Endothelial cell of umbilical vein (primary cell): ENCODE data around the gene BRME1. TPM values are rescaled to one million over a fixed set of nuclear protein-coding genes. Genes with fewer than 3 reads are reported as not detected.

Experiments
- BruUV-seq: library from RNA; stranded (reverse); fragments of 400-500 nt; replicated peaks from 2 replicates; lab custom pipeline; 2021; lab: Mats Ljungman, UMichigan
- CTCF ChIA-PET: fragments of 300-600, 350-600 bp; sonication (Branson Sonifier 250); formaldehyde crosslinking; loops from one replicate; lab custom pipeline; 2021; ENCODE audit warnings: antibody characterized with exemption, inconsistent platforms; lab: Charles Lee
- POLR2A ChIA-PET: fragments of 300-600, 350-600 bp; sonication (Branson Sonifier 250); formaldehyde crosslinking; loops from one replicate; lab custom pipeline; 2021; ENCODE audit warnings: antibody characterized with exemption, inconsistent platforms; lab: Charles Lee
- DNase-seq: peaks from one replicate; pipeline ENCODE4 v3.0.0-alpha.2; 2011; ENCODE audit warnings: low read depth, low spot score
- FAIRE-seq: peaks from 2 replicates; lab custom pipeline; 2011; peaks lifted over from hg19 to GRCh38; lab: Jason Lieb, UNC
- H2AFZ ChIP-seq: 2 replicates; pipeline ENCODE4 v1.6.0; 2012; ENCODE audit warnings: low read depth, low read length, control low read depth, inconsistent platforms
- H3K27ac ChIP-seq: 2 replicates; pipeline ENCODE4 v1.5.1; 2011; ENCODE audit warnings: low read depth, mild to moderate bottlenecking, control low read depth, low read length, moderate library complexity; ENCODE audit not compliant: insufficient read depth
- H3K27me3 ChIP-seq, 2 experiments: 2 replicates each; pipeline versions ENCODE4 v1.6.0 to v1.6.1; 2011; ENCODE audit warnings: low read length in 2 of 2, mixed read lengths in 1 of 2; ENCODE audit not compliant: control insufficient read depth in 2 of 2, insufficient read depth in 2 of 2
- H3K36me3 ChIP-seq, 2 experiments: 2 replicates in 1 of 2; 3 replicates in 1 of 2; pipeline ENCODE4 v1.5.1; 2011; ENCODE audit warnings: low read length in 2 of 2, mild to moderate bottlenecking in 1 of 2, moderate library complexity in 1 of 2; ENCODE audit not compliant: control insufficient read depth in 2 of 2, insufficient read depth in 2 of 2; ENCODE audit errors: extremely low read depth in 1 of 2
- H3K4me1 ChIP-seq: 3 replicates; pipeline ENCODE4 v1.5.1; 2011; ENCODE audit warnings: mild to moderate bottlenecking, low read length; ENCODE audit not compliant: control insufficient read depth, insufficient read depth; ENCODE audit errors: extremely low read depth
- H3K4me2 ChIP-seq: 2 replicates; pipeline ENCODE4 v1.6.1; 2011; ENCODE audit warnings: low read length, control low read depth, mixed read lengths; ENCODE audit not compliant: insufficient read depth
- H3K4me3 ChIP-seq, 3 experiments: fragments of 200-600 bp in 1 of 3; sonication (generic), shearing (Covaris generic) in 1 of 3; replicated peaks in 1 of 3; 2 replicates each; pipeline ENCODE4 v1.5.1; 2011 to 2016; ENCODE audit warnings: control low read depth in 3 of 3, low read length in 3 of 3, mild to moderate bottlenecking in 2 of 3, inconsistent platforms in 1 of 3, low read depth in 1 of 3, moderate library complexity in 1 of 3; ENCODE audit not compliant: insufficient read depth in 1 of 3
- H3K79me2 ChIP-seq: 2 replicates; pipeline ENCODE4 v1.6.0; 2012; ENCODE audit warnings: low read length, inconsistent platforms; ENCODE audit not compliant: control insufficient read depth, insufficient read depth
- H3K9ac ChIP-seq: replicated peaks from 2 replicates; pipeline ENCODE3; 2011; ENCODE audit warnings: low read length, control low read depth; ENCODE audit not compliant: insufficient read depth; ENCODE audit errors: extremely low read depth
- H3K9me1 ChIP-seq: replicated peaks from 3 replicates; pipeline ENCODE4 v1.6.0; 2011; ENCODE audit warnings: mild to moderate bottlenecking, low read length; ENCODE audit not compliant: control insufficient read depth, insufficient read depth; ENCODE audit errors: extremely low read depth
- H3K9me3 ChIP-seq: replicated peaks from 2 replicates; pipeline ENCODE4 v1.5.1; 2012; ENCODE audit warnings: low read length, inconsistent platforms; ENCODE audit not compliant: control insufficient read depth, insufficient read depth
- H4K20me1 ChIP-seq: replicated peaks from 2 replicates; pipeline ENCODE3; 2011; ENCODE audit warnings: mild to moderate bottlenecking, low read length; ENCODE audit not compliant: control insufficient read depth, insufficient read depth; ENCODE audit errors: extremely low read depth
- CTCF ChIP-seq, 2 donors: IDR thresholded peaks; 1 replicate in 1 of 2; 2 replicates in 1 of 2; pipeline ENCODE4 v1.5.1; 2011; ENCODE audit warnings: low read length in 2 of 2, mild to moderate bottlenecking in 2 of 2, moderate library complexity in 2 of 2, control low read depth in 1 of 2, inconsistent platforms in 1 of 2, low read depth in 1 of 2; ENCODE audit not compliant: insufficient read depth in 1 of 2; ENCODE audit errors: extremely low read depth in 1 of 2
- EZH2 ChIP-seq: IDR thresholded peaks from 2 replicates; pipeline ENCODE4 v1.6.1; 2012; ENCODE audit warnings: borderline replicate concordance, low read depth, mild to moderate bottlenecking, moderate library complexity, low read length, inconsistent platforms; ENCODE audit not compliant: severe bottlenecking
- FOS ChIP-seq: IDR thresholded peaks from 2 replicates; pipeline ENCODE4 v1.6.1; 2011; ENCODE audit warnings: mild to moderate bottlenecking, low read length, moderate library complexity, borderline replicate concordance; ENCODE audit not compliant: insufficient read depth
- GATA2 ChIP-seq: IDR thresholded peaks from 2 replicates; pipeline ENCODE4 v1.7.0; 2011; ENCODE audit warnings: low read depth, mild to moderate bottlenecking, moderate library complexity, mixed read lengths, low read length; ENCODE audit not compliant: insufficient read length, insufficient read depth
- JUN ChIP-seq: IDR thresholded peaks from 2 replicates; pipeline ENCODE4 v1.6.1; 2011; ENCODE audit warnings: borderline replicate concordance, low read depth; ENCODE audit not compliant: insufficient read length, insufficient read depth
- MYC ChIP-seq: IDR thresholded peaks from one replicate; pipeline ENCODE4 v1.6.1; 2011; ENCODE audit warnings: mild to moderate bottlenecking, low read depth, low read length
- POLR2A ChIP-seq: IDR thresholded peaks from 2 replicates; pipeline ENCODE4 v1.6.1; 2012; ENCODE audit warnings: low read depth, mild to moderate bottlenecking, control low read depth, low read length
- POLR2AphosphoS5 ChIP-seq: IDR thresholded peaks from 2 replicates; pipeline ENCODE4 v1.6.1; 2012; ENCODE audit warnings: low read depth, mild to moderate bottlenecking, control low read depth, low read length, moderate library complexity; ENCODE audit not compliant: insufficient read depth
- dilution Hi-C: fragments of 300-500 bp; cut with MboI; formaldehyde crosslinking; loops from one replicate; pipeline ENCODE4 v1.15.0; 2019; ENCODE audit warnings: low sequenced_read_pairs; ENCODE audit not compliant: extremely low pct_ligation_motif_present
- intact Hi-C: fragments of 100-400 bp; cut with micrococcal nuclease; formaldehyde crosslinking; loops from one replicate; pipeline ENCODE4 v1.10.0; 2022
- polyA plus RNA-seq, 4 experiments: library from polyadenylated mRNA; depleted of rRNA in 3 of 4; stranded (reverse) in 3 of 4; unstranded in 1 of 4; fragments of >200 nt; gene quantifications; 2 replicates each; pipeline versions ENCODE4 v1.2.1 to v1.2.3, GENCODE V29; 2011 to 2012; ENCODE audit warnings: missing spikeins in 1 of 4
- total RNA-seq: library from RNA; stranded (reverse); gene quantifications from 2 replicates; pipeline ENCODE4 v1.2.3, GENCODE V29; 2021
- TF ChIP-seq, protein P1 (sequence below): IDR thresholded peaks from 2 replicates; pipeline ENCODE4 v1.6.1; 2011; ENCODE audit not compliant: insufficient read depth, insufficient read length

BRME1 gene
- total and polyA plus RNA-seq, 2 donors (not counting 3 experiments of a cell fraction or from before 2014, with no cell fraction given): 0.69 to 2.5 TPM

DNA sequence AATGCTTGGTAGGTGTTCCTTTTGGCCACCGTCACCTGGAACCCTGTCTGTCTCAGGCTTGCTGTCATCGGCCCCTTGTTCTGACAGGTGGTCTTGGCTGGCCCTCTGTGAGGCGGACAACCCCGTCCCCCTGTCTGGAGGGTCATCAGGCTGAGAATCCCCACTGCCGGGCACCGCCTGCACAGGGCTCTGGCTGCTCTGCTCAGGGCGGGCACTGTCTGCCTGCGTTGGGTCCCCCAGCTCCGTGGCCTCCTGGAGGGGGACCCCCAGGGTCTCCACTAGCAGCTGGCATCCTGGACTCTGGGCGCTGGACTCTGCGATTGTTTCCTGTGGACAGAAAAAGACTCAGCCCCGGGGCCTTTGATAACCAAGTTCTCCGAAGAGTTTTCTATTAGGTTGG lies 15.8 kb downstream of the BRME1 start:
- dilution Hi-C loops: no loop called here
- H3K9ac ChIP-seq: no peak overlapping the region
- CTCF ChIA-PET: interaction anchor here (1.2 kb wide), 1 partner anchor 9 kb away, joined by 4 read pairs; no protein-coding TSS in a partner anchor

More for the DNA sequence above, 15.8 kb downstream of the BRME1 start:
- no peak for DNase-seq
- POLR2A ChIA-PET: no interaction called here
- peaks cover 5% of the 10 kb centered on the region for H3K4me1 ChIP-seq
- no peak overlapping the region for H3K4me2 ChIP-seq
- no TSS peak for BruUV-seq
- no peaks in the 10 kb centered on the region for H4K20me1 ChIP-seq
- H3K79me2 ChIP-seq: no peaks in the 10 kb centered on the region
- H3K9me1 ChIP-seq: no peaks in the 10 kb centered on the region
- H3K9me3 ChIP-seq: no peaks in the 10 kb centered on the region
- intact Hi-C loops: no loop called here
- no peaks in the 10 kb centered on the region for H3K27me3 ChIP-seq
- no peak overlapping the region for H2AFZ ChIP-seq
- TF ChIP-seq GATA2: no peak
- TF ChIP-seq, protein P1, sequence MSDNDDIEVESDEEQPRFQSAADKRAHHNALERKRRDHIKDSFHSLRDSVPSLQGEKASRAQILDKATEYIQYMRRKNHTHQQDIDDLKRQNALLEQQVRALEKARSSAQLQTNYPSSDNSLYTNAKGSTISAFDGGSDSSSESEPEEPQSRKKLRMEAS: no peak
- TF ChIP-seq JUN: no peak
- TF ChIP-seq POLR2A: no peak
- TF ChIP-seq FOS: no peak
- no peak for TF ChIP-seq CTCF (IDR thresholded peaks at IDR 0.05; ENCODE audit: extremely low read depth in 1 of 2, insufficient read depth in 1 of 2, low read depth in 1 of 2, low read length in 2 of 2)
- no peak for TF ChIP-seq POLR2AphosphoS5
- no peak for TF ChIP-seq EZH2
- TF ChIP-seq MYC: no peak
- FAIRE-seq: no peak
- H3K4me3 ChIP-seq: no peak overlapping the region
- H3K27ac ChIP-seq: no peak overlapping the region
- H3K36me3 ChIP-seq: no peaks in the 10 kb centered on the region
